H9 (cell line): Measurements from ENCODE around the gene HAUS6. TPM values are rescaled to one million over a fixed set of nuclear protein-coding genes. Genes with fewer than 3 reads are reported as not detected.
"Not testable (repeated sequence)": the region's sequence is repeated elsewhere in the genome, so short reads cannot be mapped to it uniquely, and the experiment has no call there.

Source experiments
- DNase-seq: peaks from one replicate; pipeline ENCODE4 v3.0.0-alpha.2; 2017
- H2AFZ ChIP-seq: one replicate; pipeline ENCODE4 v1.6.1; 2013; ENCODE audit warnings: mild to moderate bottlenecking, low read length, control low read depth, moderate library complexity
- H2AK5ac ChIP-seq: 2 replicates; pipeline ENCODE4 v1.6.1; 2013; ENCODE audit warnings: low read length, control low read depth, mixed read lengths; ENCODE audit not compliant: insufficient read length
- H2BK120ac ChIP-seq: one replicate; pipeline ENCODE4 v1.6.1; 2013; ENCODE audit warnings: low read depth, mild to moderate bottlenecking, low read length, control low read depth, inconsistent platforms; ENCODE audit not compliant: poor library complexity, severe bottlenecking
- H2BK12ac ChIP-seq: 2 replicates; pipeline ENCODE4 v1.6.1; 2013; ENCODE audit warnings: low read length, control low read depth, mixed read lengths, low read depth; ENCODE audit not compliant: insufficient read length
- H2BK15ac ChIP-seq: 2 replicates; pipeline ENCODE4 v1.6.1; 2013; ENCODE audit warnings: low read depth, low read length, control low read depth
- H2BK20ac ChIP-seq: one replicate; pipeline ENCODE4 v1.6.1; 2013; ENCODE audit warnings: low read depth, mild to moderate bottlenecking, low read length, control low read depth, inconsistent platforms; ENCODE audit not compliant: poor library complexity, severe bottlenecking
- H2BK5ac ChIP-seq: 2 replicates; pipeline ENCODE4 v1.6.1; 2013; ENCODE audit warnings: low read length, control low read depth, mixed read lengths; ENCODE audit not compliant: insufficient read length
- H3K14ac ChIP-seq: 2 replicates; pipeline ENCODE4 v1.6.1; 2013; ENCODE audit warnings: low read length, control low read depth; ENCODE audit not compliant: insufficient read depth
- H3K18ac ChIP-seq: 2 replicates; pipeline ENCODE4 v1.6.1; 2013; ENCODE audit warnings: low read depth, mild to moderate bottlenecking, mixed read lengths, low read length, control low read depth; ENCODE audit not compliant: insufficient read length
- H3K23ac ChIP-seq: 2 replicates; pipeline ENCODE4 v1.6.1; 2013; ENCODE audit warnings: low read length, control low read depth, mixed read lengths, low read depth; ENCODE audit not compliant: insufficient read length
- H3K23me2 ChIP-seq: 2 replicates; pipeline ENCODE4 v1.6.1; 2013; ENCODE audit warnings: low read depth, mild to moderate bottlenecking, mixed read lengths, low read length, control low read depth; ENCODE audit not compliant: insufficient read length, poor library complexity, severe bottlenecking
- H3K27ac ChIP-seq: 2 replicates; pipeline ENCODE4 v1.5.1; 2013; ENCODE audit warnings: low read length, control low read depth, mixed read lengths, low read depth; ENCODE audit not compliant: insufficient read length
- H3K27me3 ChIP-seq: 2 replicates; pipeline ENCODE4 v1.6.1; 2013; ENCODE audit warnings: low read length, control low read depth, inconsistent platforms; ENCODE audit not compliant: insufficient read depth
- H3K4ac ChIP-seq: 2 replicates; pipeline ENCODE4 v1.6.1; 2013; ENCODE audit warnings: low read depth, mild to moderate bottlenecking, control low read depth, inconsistent platforms, low read length, moderate library complexity
- H3K4me1 ChIP-seq: 2 replicates; pipeline ENCODE4 v1.6.1; 2013; ENCODE audit warnings: low read length, control low read depth, inconsistent platforms; ENCODE audit not compliant: insufficient read depth
- H3K4me2 ChIP-seq: 2 replicates; pipeline ENCODE4 v1.6.1; 2013; ENCODE audit warnings: low read length, control low read depth, mixed read lengths; ENCODE audit not compliant: insufficient read length, insufficient read depth
- H3K56ac ChIP-seq: 2 replicates; pipeline ENCODE4 v1.6.1; 2013; ENCODE audit warnings: low read depth, mild to moderate bottlenecking, mixed read lengths, low read length, control low read depth; ENCODE audit not compliant: insufficient read length
- H3K79me1 ChIP-seq: 2 replicates; pipeline ENCODE4 v1.6.1; 2013; ENCODE audit warnings: low read depth, mild to moderate bottlenecking, moderate library complexity, low read length, control low read depth, inconsistent platforms; ENCODE audit not compliant: insufficient read depth, poor library complexity, severe bottlenecking
- H3K79me2 ChIP-seq: 2 replicates; pipeline ENCODE4 v1.6.1; 2013; ENCODE audit warnings: low read length, control low read depth, inconsistent platforms; ENCODE audit not compliant: insufficient read depth
- H3K9ac ChIP-seq: 2 replicates; pipeline ENCODE4 v1.6.1; 2013; ENCODE audit warnings: low read length, control low read depth, mixed read lengths; ENCODE audit not compliant: insufficient read length; ENCODE audit errors: extremely low read depth
- H3K9me3 ChIP-seq: one replicate; pipeline ENCODE4 v1.6.1; 2013; ENCODE audit warnings: low read depth, low read length, inconsistent platforms; ENCODE audit not compliant: control insufficient read depth
- H3T11ph ChIP-seq: one replicate; pipeline ENCODE4 v1.6.1; 2013; ENCODE audit warnings: mild to moderate bottlenecking, low read length, control low read depth, inconsistent platforms
- H4K20me1 ChIP-seq: one replicate; pipeline ENCODE4 v1.6.1; 2013; ENCODE audit not compliant: control insufficient read depth, insufficient read length, insufficient read depth
- H4K5ac ChIP-seq: 2 replicates; pipeline ENCODE4 v1.6.1; 2013; ENCODE audit warnings: low read depth, mild to moderate bottlenecking, mixed read lengths, low read length, control low read depth; ENCODE audit not compliant: insufficient read length
- H4K8ac ChIP-seq: replicated peaks from 2 replicates; pipeline ENCODE4 v1.6.1; 2013; ENCODE audit warnings: low read length, control low read depth, mixed read lengths, low read depth; ENCODE audit not compliant: insufficient read length
- H4K91ac ChIP-seq: 2 replicates; pipeline ENCODE4 v1.6.1; 2013; ENCODE audit warnings: low read depth, mild to moderate bottlenecking, moderate library complexity, mixed read lengths, low read length, control low read depth; ENCODE audit not compliant: insufficient read length
- H3K27ac Mint-ChIP-seq, 3 experiments: 2 replicates in 2 of 3; 3 replicates in 1 of 3; pipeline ENCODE4 v1.8.0; 2020 to 2021; ENCODE audit warnings: mixed read lengths in 3 of 3, mild to moderate bottlenecking in 1 of 3, moderate library complexity in 1 of 3
- H3K27me3 Mint-ChIP-seq: 2 replicates; pipeline ENCODE4 v1.8.0; 2021; ENCODE audit warnings: low read depth, mild to moderate bottlenecking, moderate library complexity, mixed read lengths
- H3K36me3 Mint-ChIP-seq, 3 experiments: 2 replicates in 2 of 3; 3 replicates in 1 of 3; pipeline ENCODE4 v1.8.0; 2020 to 2021; ENCODE audit warnings: low read depth in 3 of 3, mixed read lengths in 3 of 3; ENCODE audit not compliant: insufficient read depth in 1 of 3
- H3K4me1 Mint-ChIP-seq, 2 experiments: 2 replicates each; pipeline ENCODE4 v1.8.0; 2020; ENCODE audit warnings: mixed read lengths in 2 of 2
- H3K4me3 Mint-ChIP-seq, 2 experiments: 2 replicates in 1 of 2; 3 replicates in 1 of 2; pipeline ENCODE4 v1.8.0; 2020 to 2021; ENCODE audit warnings: mild to moderate bottlenecking in 2 of 2, mixed read lengths in 2 of 2, moderate library complexity in 1 of 2
- H3K9me3 Mint-ChIP-seq, 2 experiments: 2 replicates in 1 of 2; 3 replicates in 1 of 2; pipeline ENCODE4 v1.8.0; 2020; ENCODE audit warnings: mild to moderate bottlenecking in 2 of 2, mixed read lengths in 2 of 2, moderate library complexity in 1 of 2
- WGBS: extraction: QIAGEN DNeasy Blood & Tissue Kit; methylation state at CpG from one replicate; pipeline ENCODE4 v1.1.7; 2013; ENCODE audit warnings: missing lambda C conversion rate, low lambda C conversion rate, mixed read lengths; ENCODE audit not compliant: insufficient read length; ENCODE audit errors: extremely low coverage; 5-methylcytosine and 5-hydroxymethylcytosine counted together
- total RNA-seq: library from RNA; stranded (reverse); gene quantifications from 2 replicates; pipeline ENCODE4 v1.2.1, GENCODE V29; 2021
- TF ChIP-seq, protein P1 (sequence below): fragments of 200-600 bp; sonication (generic); conservative IDR thresholded peaks from 3 replicates; pipeline ENCODE4 v1.8.0; 2021; ENCODE audit warnings: antibody characterized with exemption, mild to moderate bottlenecking

The HAUS6 gene
- total RNA-seq, 1 experiment from 2014 or later, result 42.3 TPM

DNA sequence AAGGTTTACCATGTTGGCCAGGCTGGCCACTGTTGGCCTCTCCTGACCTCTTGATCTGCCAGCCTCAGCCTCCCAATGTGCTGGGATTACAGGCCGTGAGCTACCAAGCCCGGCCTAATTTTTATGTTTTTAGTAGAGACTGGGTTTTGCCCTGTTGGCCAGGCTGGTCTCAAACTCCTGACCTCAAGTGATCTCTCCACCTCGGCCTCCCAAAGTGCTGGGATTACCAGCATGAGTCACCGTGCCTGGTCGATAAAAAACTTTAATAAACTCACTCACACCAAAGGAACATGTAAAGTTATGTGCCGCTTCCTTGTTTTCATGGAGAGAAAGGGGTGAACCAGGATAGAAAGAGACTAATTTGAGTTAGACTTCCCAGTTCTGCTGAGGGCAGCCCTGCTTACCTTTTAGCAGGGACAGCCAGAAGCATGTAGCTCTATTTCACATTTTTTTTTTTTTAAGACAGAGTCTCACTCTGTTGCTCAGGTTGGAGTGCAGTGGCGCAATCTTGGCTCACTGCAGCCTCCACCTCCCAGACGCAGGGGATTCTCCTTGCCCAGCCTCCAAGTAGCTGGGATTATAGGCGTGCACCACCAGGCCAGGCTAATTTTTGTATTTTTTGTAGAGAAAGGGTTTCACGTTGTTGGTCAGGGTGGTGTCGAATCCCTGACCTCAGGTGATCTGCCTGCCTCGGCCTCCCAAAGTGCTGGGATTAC, 11.4 kb upstream of the HAUS6 start:
- H2AK5ac ChIP-seq, result no peak overlapping the region
- H3K4me2 ChIP-seq, result no peak overlapping the region
- no peak overlapping the region for H2BK15ac ChIP-seq
- H3K9me3 ChIP-seq, result no peaks in the 10 kb centered on the region
- no peaks in the 10 kb centered on the region; the same call in 1 of the 2 replicates for H3K4me1 ChIP-seq
- H4K91ac ChIP-seq, result no peak overlapping the region
- H3K27ac ChIP-seq, result no peak overlapping the region
- no peak overlapping the region for H3K56ac ChIP-seq
- H3K9me3 Mint-ChIP-seq, result no peaks in the 10 kb centered on the region
- TF ChIP-seq, protein P1, sequence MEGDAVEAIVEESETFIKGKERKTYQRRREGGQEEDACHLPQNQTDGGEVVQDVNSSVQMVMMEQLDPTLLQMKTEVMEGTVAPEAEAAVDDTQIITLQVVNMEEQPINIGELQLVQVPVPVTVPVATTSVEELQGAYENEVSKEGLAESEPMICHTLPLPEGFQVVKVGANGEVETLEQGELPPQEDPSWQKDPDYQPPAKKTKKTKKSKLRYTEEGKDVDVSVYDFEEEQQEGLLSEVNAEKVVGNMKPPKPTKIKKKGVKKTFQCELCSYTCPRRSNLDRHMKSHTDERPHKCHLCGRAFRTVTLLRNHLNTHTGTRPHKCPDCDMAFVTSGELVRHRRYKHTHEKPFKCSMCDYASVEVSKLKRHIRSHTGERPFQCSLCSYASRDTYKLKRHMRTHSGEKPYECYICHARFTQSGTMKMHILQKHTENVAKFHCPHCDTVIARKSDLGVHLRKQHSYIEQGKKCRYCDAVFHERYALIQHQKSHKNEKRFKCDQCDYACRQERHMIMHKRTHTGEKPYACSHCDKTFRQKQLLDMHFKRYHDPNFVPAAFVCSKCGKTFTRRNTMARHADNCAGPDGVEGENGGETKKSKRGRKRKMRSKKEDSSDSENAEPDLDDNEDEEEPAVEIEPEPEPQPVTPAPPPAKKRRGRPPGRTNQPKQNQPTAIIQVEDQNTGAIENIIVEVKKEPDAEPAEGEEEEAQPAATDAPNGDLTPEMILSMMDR, result no peak
- H3K79me2 ChIP-seq, result no peaks in the 10 kb centered on the region
- no peak overlapping the region for H3K23ac ChIP-seq
- H2BK12ac ChIP-seq, result no peak overlapping the region
- H4K20me1 ChIP-seq, result no peaks in the 10 kb centered on the region
- no peak overlapping the region for H3K4me3 Mint-ChIP-seq
- no peak overlapping the region for H3K18ac ChIP-seq
- peak overlapping the region; percentile 76 to 82 (median 79); a peak in 4 of 7 replicates for H3K27ac Mint-ChIP-seq
- H3K27me3 ChIP-seq, result no peaks in the 10 kb centered on the region
- no CpG with 5 or more reads among the region's 12 CpGs for WGBS
- H3K9ac ChIP-seq, result no peak overlapping the region
- H3K36me3 Mint-ChIP-seq, result peaks cover 28 to 49% (median 39%) of the 10 kb centered on the region in 3 experiments; a peak in 6 of 7 replicates
- H4K8ac ChIP-seq, result no peak overlapping the region
- H3K14ac ChIP-seq, result no peak overlapping the region
- H4K5ac ChIP-seq, result no peak overlapping the region
- no peaks in the 10 kb centered on the region for H3K23me2 ChIP-seq
- H2BK120ac ChIP-seq, result no peak overlapping the region
- H3K4ac ChIP-seq, result no peak overlapping the region
- no peaks in the 10 kb centered on the region for H3K27me3 Mint-ChIP-seq
- H3K4me1 Mint-ChIP-seq, result peaks cover 13 to 14% of the 10 kb centered on the region in 2 experiments
- no peak overlapping the region for H2AFZ ChIP-seq
- H2BK5ac ChIP-seq, result no peak overlapping the region
- H2BK20ac ChIP-seq, result no peak overlapping the region
- H3K79me1 ChIP-seq, result no peaks in the 10 kb centered on the region
- no peak for DNase-seq
- no peak overlapping the region for H3T11ph ChIP-seq

DNA sequence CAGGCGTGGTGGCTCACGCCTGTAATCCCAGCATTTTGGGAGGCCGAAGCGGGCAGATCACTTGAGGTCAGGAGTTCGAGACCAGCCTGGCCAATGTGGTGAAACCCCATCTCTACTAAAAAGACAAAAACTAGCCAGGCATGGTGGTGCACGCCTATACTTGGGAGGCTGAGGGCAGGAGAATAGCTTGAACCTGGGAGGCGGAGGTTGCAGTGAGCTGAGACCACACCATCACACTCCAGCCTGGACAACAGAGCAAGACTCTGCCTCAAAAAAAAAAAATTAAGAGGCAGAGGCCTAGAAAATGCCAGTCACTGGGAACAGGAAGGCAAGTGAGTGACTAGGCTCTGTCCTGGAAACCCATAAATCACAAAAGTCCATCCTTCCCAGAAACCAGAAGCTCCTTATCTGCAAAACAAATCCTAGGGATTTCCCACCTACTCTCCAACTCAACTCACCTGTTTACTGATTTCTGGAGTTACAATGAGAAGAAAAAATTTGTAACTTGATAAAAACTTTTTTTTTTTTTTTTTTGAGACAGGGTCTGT, 10.4 kb upstream of the HAUS6 start:
- Mint-ChIP-seq H3K36me3 (peaks cover 19 to 39% (median 29%) of the 10 kb centered on the region in 3 experiments; a peak in 6 of 7 replicates), H3K4me1 (peaks cover 13 to 18% of the 10 kb centered on the region in 2 experiments)
- H3K23ac ChIP-seq, H3K79me1 ChIP-seq, H2BK20ac ChIP-seq, H3K4me1 ChIP-seq, H3K14ac ChIP-seq, H3T11ph ChIP-seq, H2BK5ac ChIP-seq, H3K27me3 ChIP-seq, H3K79me2 ChIP-seq, H3K27me3 Mint-ChIP-seq, H3K56ac ChIP-seq, H3K27ac ChIP-seq, H4K20me1 ChIP-seq, H4K91ac ChIP-seq, H3K27ac Mint-ChIP-seq, H4K8ac ChIP-seq, H3K4me2 ChIP-seq, H4K5ac ChIP-seq, H2AK5ac ChIP-seq, H2BK12ac ChIP-seq, H3K4me3 Mint-ChIP-seq, H3K9me3 Mint-ChIP-seq, H2BK120ac ChIP-seq, H3K4ac ChIP-seq, H2AFZ ChIP-seq, H3K18ac ChIP-seq, H3K9me3 ChIP-seq, H3K9ac ChIP-seq, H3K23me2 ChIP-seq, H2BK15ac ChIP-seq, DNase-seq: not testable (repeated sequence)
- no CpG with 5 or more reads among the region's 7 CpGs for WGBS
